Measurements from ENCODE around the gene ATP10B.

DNA sequence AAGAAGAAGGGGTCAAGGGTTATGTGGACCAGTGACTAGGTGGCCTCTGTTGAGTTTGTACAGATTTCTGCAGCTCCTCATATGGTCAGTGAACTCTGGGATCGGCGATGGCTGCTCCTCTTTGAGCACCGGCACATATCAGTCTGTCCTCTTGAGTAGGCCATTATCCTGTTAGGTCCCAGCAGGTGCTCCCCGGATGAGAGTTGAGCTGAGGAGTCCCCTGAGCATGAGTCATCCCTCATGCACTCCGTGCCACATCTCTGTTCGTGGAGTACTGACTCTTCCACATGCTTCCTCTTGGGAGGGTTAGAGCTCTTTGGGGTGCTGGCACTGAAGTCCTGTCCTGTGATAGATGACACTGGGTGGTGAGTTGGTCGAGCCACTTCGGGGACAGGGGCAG is 286.6 kb downstream of the ATP10B start:
- no peak for TF ChIP-seq POLR2A (IDR thresholded peaks at IDR 0.05)
- no peak for TF ChIP-seq POLR2AphosphoS5 (IDR thresholded peaks at IDR 0.05)
